ENCODE measurements around the gene MEI1.
A peak's percentile ranks its signal among the peaks of the same experiment; 100 is the strongest.

Gene MEI1

GRCh38 chr22:41772645-41773044, 73.3 kb downstream of the MEI1 start:
- H3K4me3 ChIP-seq (ENCODE audit: low read length), result no peak overlapping the region
- no peak for TF ChIP-seq CTCF (IDR thresholded peaks at IDR 0.05; ENCODE audit: insufficient read depth, low read depth, low read length, missing control alignments)
- DNase-seq (ENCODE audit: low read depth), result peak; percentile 68

- H3K4me3 ChIP-seq (ENCODE audit: low read length), result no peak overlapping the region
- DNase-seq (ENCODE audit: low read depth), result no peak
- TF ChIP-seq CTCF (IDR thresholded peaks at IDR 0.05; ENCODE audit: insufficient read depth, low read depth, low read length, missing control alignments), result no peak
These were observed 76.0 kb downstream of the MEI1 start for GRCh38 chr22:41775338-41775737.

GRCh38 chr22:41775976-41776375, 76.7 kb downstream of the MEI1 start:
- TF ChIP-seq CTCF (IDR thresholded peaks at IDR 0.05; ENCODE audit: insufficient read depth, low read depth, low read length, missing control alignments), result no peak
- DNase-seq (ENCODE audit: low read depth), result no peak
- H3K4me3 ChIP-seq (ENCODE audit: low read length), result no peak overlapping the region

GRCh38 chr22:41776381-41776780, 77.1 kb downstream of the MEI1 start:
- DNase-seq (ENCODE audit: low read depth), result no peak
- H3K4me3 ChIP-seq (ENCODE audit: low read length), result no peak overlapping the region
- no peak for TF ChIP-seq CTCF (IDR thresholded peaks at IDR 0.05; ENCODE audit: insufficient read depth, low read depth, low read length, missing control alignments)

- peak; percentile 64 for DNase-seq (ENCODE audit: low read depth)
- H3K4me3 ChIP-seq (ENCODE audit: low read length), result no peak overlapping the region
- no peak for TF ChIP-seq CTCF (IDR thresholded peaks at IDR 0.05; ENCODE audit: insufficient read depth, low read depth, low read length, missing control alignments)
These were observed 78.6 kb downstream of the MEI1 start for GRCh38 chr22:41777749-41778425.

GRCh38 chr22:41779929-41780505, 80.7 kb downstream of the MEI1 start:
- no peak overlapping the region for H3K4me3 ChIP-seq (ENCODE audit: low read length)
- no peak for DNase-seq (ENCODE audit: low read depth)
- no peak for TF ChIP-seq CTCF (IDR thresholded peaks at IDR 0.05; ENCODE audit: insufficient read depth, low read depth, low read length, missing control alignments)

Measured in epithelial cell of esophagus (primary cell).